Mucosa of gallbladder (tissue), 1 donor: ENCODE measurements around the gene KANSL1. TPM values are rescaled to one million over a fixed set of nuclear protein-coding genes. Genes with fewer than 3 reads are reported as not detected.

Experiments
- DNase-seq: peaks from one replicate; pipeline ENCODE4 v3.0.0-alpha.2; 2020; ENCODE audit warnings: low spot score
- total RNA-seq: library from RNA; stranded (reverse); gene quantifications from one replicate; pipeline ENCODE4 v1.2.1, GENCODE V29; 2021
- donor health status: DM: no; HTN: no; CAD: no.

The KANSL1 gene
- total RNA-seq, 1 donor from 2014 or later, result 88.1 TPM

- no peak for DNase-seq
Observed at GRCh38 chr17:46082257-46082656, 111.0 kb downstream of the KANSL1 start.

- DNase-seq, result no peak
Observed at GRCh38 chr17:46081018-46081320, 112.3 kb downstream of the KANSL1 start.

- no peak for DNase-seq
Observed at GRCh38 chr17:46080118-46081017, 112.9 kb downstream of the KANSL1 start.

- no peak for DNase-seq
Observed at GRCh38 chr17:46078675-46079074, 114.6 kb downstream of the KANSL1 start.

- no peak for DNase-seq
Observed at GRCh38 chr17:46074540-46074939, 118.7 kb downstream of the KANSL1 start.

GRCh38 chr17:46072998-46073397, 120.2 kb downstream of the KANSL1 start:
- no peak for DNase-seq

GRCh38 chr17:46071796-46072195, 121.4 kb downstream of the KANSL1 start:
- DNase-seq, result no peak

- DNase-seq, result no peak
Observed at GRCh38 chr17:46064460-46064859, 128.8 kb downstream of the KANSL1 start.

GRCh38 chr17:46063241-46063640, 130.0 kb downstream of the KANSL1 start:
- peak; percentile 22 for DNase-seq

GRCh38 chr17:46061435-46061834, 131.8 kb downstream of the KANSL1 start:
- DNase-seq, result no peak

- DNase-seq, result no peak
Observed at GRCh38 chr17:46060461-46060860, 132.8 kb downstream of the KANSL1 start.

- no peak for DNase-seq
Observed at GRCh38 chr17:46059486-46059885, 133.7 kb downstream of the KANSL1 start.

GRCh38 chr17:46057366-46057765, 135.9 kb downstream of the KANSL1 start:
- DNase-seq, result no peak

- DNase-seq, result no peak
Observed at GRCh38 chr17:46056800-46057304, 136.4 kb downstream of the KANSL1 start.

- DNase-seq, result no peak
Observed at GRCh38 chr17:46053911-46054534, 139.2 kb downstream of the KANSL1 start.

GRCh38 chr17:46049656-46050055, 143.6 kb downstream of the KANSL1 start:
- no peak for DNase-seq

GRCh38 chr17:46047856-46048255, 145.4 kb downstream of the KANSL1 start:
- no peak for DNase-seq

- DNase-seq, result no peak
Observed at GRCh38 chr17:46047398-46047797, 145.8 kb downstream of the KANSL1 start.

GRCh38 chr17:46046957-46047356, 146.3 kb downstream of the KANSL1 start:
- DNase-seq, result no peak

GRCh38 chr17:46045639-46046038, 147.6 kb downstream of the KANSL1 start:
- DNase-seq, result no peak

GRCh38 chr17:46044989-46045388, 148.2 kb downstream of the KANSL1 start:
- no peak for DNase-seq

GRCh38 chr17:46044286-46044928, 148.8 kb downstream of the KANSL1 start:
- peak; percentile 87 for DNase-seq

GRCh38 chr17:46043606-46044005, 149.6 kb downstream of the KANSL1 start:
- DNase-seq, result no peak
